Measurements from ENCODE around the gene SYT9.
"Not testable (repeated sequence)": the region's sequence is repeated elsewhere in the genome, so short reads cannot be mapped to it uniquely, and the experiment has no call there.

SYT9 gene

DNA sequence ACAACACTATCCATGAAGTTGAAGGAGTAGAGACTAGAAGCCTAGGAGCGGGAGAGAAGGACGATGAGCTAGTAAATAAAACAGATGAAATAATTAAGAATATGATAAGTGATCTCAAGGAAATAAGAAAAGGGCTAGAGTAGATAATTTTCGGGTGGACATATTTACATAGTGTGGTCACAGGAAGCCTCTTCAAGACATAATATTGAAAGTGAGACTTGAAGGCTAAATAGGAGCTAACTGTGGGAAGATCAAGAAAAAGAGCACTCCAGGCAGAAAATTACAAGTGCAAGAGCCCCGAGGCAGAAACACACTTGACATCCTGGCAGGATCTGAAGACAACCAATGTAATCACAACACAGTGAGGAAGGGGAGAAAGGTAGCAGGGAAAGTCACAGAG is 250.2 kb downstream of the SYT9 start:
- DNase-seq (ENCODE audit: low read depth in 2 of 2) = no peak

DNA sequence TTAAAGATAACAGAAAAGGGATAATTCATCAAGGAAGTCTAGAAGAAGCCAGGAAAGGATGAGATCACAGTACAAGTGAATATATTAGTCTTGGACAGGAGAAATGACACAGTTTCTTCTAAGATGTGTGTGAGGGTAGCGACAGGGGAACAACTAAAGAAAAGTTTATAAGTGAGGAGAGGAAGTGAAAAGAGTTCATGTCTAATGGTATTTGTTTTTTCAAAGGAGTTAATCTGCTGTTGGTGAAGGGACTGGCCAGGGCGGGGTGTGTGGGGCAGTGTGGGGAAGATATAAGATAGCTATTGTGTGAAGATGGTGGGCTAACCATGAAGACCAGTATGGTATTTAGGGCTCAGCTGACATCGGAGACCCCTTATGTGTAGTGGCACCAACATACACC is 254.5 kb downstream of the SYT9 start:
- no peak for DNase-seq (ENCODE audit: low read depth in 2 of 2)

- DNase-seq (ENCODE audit: low read depth in 2 of 2) = no peak
Observed at GRCh38 chr11:7508087-7508486, 256.4 kb downstream of the SYT9 start.

DNA sequence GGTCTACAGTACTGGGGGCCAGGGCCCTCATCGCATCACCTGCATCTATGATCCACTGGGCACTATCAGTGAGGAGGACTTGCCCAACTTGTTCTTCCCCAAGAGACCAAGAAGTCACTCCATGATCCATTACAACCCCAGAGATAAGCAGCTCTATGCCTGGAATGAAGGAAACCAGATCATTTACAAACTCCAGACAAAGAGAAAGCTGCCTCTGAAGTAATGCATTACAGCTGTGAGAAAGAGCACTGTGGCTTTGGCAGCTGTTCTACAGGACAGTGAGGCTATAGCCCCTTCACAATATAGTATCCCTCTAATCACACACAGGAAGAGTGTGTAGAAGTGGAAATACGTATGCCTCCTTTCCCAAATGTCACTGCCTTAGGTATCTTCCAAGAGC is 258.3 kb downstream of the SYT9 start:
- DNase-seq (ENCODE audit: low read depth in 2 of 2) = no peak

GRCh38 chr11:7511401-7511800 is 259.7 kb downstream of the SYT9 start:
- no peak for DNase-seq (ENCODE audit: low read depth in 2 of 2)

DNA sequence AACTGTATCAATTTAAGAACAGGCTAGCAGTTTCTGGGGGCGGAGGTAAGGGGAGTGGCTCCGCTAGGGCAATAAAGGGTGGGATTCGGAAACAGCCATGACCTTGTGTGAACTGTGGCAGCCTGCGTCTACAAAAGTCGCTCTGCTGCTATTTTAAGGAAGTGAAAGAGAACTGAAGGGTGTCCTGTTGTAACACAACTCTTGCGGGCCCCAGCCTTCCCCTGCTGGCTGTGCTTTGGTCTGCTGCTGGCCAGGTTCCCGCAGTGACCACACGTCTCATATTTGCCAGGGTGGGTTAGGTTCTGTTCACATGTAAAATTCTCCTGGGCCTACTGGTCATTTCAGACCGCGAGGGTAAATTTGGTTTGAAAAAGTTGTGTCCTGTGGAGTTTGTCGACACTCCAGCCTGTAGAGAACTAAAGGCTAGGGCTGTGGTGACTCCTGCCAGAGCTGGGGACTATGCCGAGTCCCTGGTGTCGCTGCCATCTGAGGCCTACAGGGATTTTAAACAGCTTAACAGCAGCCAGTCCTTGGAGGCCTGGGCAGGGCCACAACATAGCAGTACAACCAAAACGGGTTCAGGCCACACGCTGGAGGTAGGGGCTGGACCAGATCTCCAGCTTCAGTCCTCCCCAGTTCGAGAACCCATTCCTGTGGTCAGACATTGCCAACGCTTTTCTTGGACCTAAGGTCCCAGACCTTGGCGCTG is 261.0 kb downstream of the SYT9 start:
- DNase-seq (ENCODE audit: low read depth in 2 of 2) = no peak

DNA sequence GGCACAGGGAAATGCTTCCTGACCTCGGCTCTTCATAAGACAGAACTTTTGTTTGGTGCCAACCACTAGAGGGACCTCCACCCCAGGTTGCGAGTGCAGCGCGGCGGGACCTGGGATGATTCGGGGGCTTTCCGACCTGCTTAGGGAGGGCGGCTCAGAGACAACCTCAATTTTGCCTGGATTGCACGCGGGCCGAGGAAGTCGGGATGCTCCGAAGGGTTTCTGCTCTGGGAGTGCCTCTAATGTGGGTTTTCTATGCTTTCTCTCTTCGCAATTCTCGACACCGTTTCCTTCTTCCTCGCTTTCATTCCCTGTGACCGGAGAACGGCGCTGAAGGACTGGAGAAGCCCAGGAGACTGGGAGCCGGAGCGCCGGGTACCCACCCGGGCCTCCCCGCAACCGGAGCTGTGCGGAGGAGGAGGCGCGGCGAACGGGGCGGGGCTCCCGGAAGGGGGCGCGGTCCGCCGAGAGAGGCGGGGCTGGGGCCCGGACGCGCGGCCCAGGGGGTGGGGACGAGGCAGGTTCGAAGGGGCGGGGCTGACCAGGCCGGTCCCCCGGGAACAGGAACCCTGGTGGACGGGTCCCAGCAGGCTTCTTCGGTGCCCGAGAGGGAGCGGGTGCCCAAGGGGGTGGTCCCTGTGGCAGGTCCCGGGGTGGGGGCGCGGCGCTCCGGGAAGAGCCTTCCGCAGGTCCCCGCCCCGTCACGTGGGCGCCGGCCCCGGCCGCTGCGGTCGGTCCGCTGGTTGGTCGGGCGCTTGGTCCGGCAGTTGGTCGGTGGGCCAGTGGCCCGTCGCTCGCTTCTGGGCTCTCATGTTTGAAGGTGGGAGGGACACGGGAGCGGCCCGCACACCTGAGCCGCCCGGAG is 261.8 kb downstream of the SYT9 start, which contains the start of gene PPFIBP2:
TSS of gene PPFIBP2 (plus strand) at position 766 of the 865 bp plus-strand sequence. CDS start 35,477 bp downstream, outside the sequence.
- peak; percentile 76 to 83 for DNase-seq (ENCODE audit: low read depth in 2 of 2)

DNA sequence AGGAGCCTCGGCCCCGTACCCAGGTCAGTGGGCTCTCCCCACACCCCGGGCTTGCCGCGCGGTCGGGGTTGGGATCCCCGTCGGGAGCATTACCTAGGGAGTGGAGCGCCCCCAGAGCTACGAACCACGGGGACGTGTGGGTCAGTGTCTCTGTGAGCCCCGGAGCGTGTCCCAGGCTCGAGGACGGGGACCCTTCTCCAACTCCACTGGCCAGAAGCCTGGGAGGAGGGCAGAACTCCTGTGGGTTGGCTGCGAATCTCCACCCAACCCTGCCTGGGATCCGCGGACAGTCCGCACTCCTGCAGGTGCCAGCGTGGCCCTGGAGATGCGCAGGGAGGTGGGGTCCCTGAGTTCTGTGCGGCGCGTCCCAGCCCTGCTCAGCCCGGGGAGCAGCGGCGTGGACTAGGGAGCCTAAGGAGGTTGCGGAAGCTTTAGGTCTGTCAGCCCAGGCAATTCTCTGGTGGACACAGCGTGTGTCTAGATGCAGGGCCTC is 262.4 kb downstream of the SYT9 start:
- DNase-seq (ENCODE audit: low read depth in 2 of 2) = peak in 1 of 2 donors; percentile 6

DNA sequence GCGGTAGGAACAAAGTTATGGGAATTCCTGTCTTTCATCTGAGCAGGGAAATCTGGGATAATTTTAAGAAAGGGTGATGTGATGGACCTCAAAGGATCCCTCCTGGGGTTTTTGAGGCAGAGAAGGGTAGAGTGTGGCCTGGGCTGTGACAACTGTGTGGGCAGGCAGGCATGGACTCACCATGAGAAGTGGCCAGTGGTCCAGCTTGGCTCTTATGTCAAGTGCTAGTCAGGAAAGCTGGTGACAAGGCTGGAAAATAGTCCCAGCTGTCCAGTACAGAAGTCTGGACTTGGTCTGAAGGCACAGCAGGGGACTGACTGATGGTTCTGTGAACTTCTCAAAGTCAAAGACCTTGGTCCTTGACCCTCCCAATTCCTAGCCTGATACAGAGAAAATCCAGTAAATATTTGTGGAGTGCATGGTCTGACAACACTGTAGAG is 263.8 kb downstream of the SYT9 start:
- no peak for DNase-seq (ENCODE audit: low read depth in 2 of 2)

DNA sequence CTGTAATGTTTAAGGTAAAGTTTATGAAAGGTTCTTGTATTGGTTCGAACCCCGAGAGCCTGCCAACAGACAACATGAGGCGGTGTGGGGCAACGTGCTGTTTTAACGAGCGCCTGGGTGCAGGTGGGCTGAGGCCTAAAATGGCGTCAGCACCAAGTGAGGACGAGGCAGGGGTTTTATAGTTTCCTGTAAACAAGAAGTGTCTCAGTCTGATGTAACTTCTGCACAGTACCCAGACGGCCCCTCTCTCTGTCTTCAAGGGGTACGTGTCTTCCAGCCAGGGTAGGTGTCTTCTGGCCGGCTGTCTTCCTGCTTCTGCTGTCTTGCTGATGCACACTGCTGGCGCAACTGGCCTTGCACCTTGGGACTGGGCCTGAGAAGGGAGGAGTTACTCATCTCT is 264.8 kb downstream of the SYT9 start:
- no peak for DNase-seq (ENCODE audit: low read depth in 2 of 2)

DNA sequence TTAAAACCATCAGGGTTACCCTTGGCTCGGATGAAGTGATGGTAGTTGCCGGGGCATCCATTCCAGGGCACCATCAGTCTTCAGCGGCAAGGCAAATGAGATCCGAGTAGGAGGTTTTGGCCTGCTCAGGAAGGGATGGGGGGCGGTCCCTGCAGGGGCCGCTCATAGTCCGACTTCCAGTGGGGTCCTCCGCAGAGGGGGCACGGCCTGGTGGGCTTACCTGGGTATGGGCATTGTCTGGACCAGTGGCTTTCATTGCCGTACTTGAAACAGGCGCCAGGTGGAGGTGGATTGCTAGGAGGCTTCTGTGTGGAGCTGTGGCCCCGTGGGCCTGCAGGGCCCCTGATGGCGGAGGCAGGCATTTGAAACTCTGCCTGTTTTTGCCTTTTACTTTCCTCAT is 266.0 kb downstream of the SYT9 start:
- DNase-seq (ENCODE audit: low read depth in 2 of 2) = not testable (repeated sequence)

All from stimulated activated CD4-positive, alpha-beta T cell treated with anti-CD3 and anti-CD28 coated beads, Interleukin-1b, Interleukin-23, amount 100 ng/mL, for 4 hours (primary cell).